Gastroesophageal sphincter (tissue), 3 donors: ENCODE results near the gene KRCC1.

Experiments
- EP300 ChIP-seq: sonication (generic); formaldehyde crosslinking; IDR thresholded peaks from one replicate; pipeline ENCODE4 v1.6.1; 2017; ENCODE audit warnings: antibody characterized with exemption, mild to moderate bottlenecking
- POLR2A ChIP-seq, 2 donors: fragments of 450-650 bp; IDR thresholded peaks; one replicate each; pipeline ENCODE4 v1.6.1; 2017; ENCODE audit warnings: antibody characterized with exemption in 2 of 2, mild to moderate bottlenecking in 2 of 2, moderate library complexity in 1 of 2
- POLR2AphosphoS5 ChIP-seq: sonication (generic); formaldehyde crosslinking; IDR thresholded peaks from one replicate; pipeline ENCODE4 v1.6.1; 2017; ENCODE audit warnings: antibody characterized with exemption
- TF ChIP-seq, protein P1 (sequence below), 4 experiments: fragments of 200-600 bp in 2 of 4; fragments of 450-650 bp in 2 of 4; sonication (generic) in 1 of 4; IDR thresholded peaks; one replicate each; pipeline ENCODE4 v1.5.1; 2017 to 2019; ENCODE audit warnings: antibody characterized with exemption in 4 of 4, mild to moderate bottlenecking in 2 of 4, moderate library complexity in 2 of 4

- TF ChIP-seq, protein P1, sequence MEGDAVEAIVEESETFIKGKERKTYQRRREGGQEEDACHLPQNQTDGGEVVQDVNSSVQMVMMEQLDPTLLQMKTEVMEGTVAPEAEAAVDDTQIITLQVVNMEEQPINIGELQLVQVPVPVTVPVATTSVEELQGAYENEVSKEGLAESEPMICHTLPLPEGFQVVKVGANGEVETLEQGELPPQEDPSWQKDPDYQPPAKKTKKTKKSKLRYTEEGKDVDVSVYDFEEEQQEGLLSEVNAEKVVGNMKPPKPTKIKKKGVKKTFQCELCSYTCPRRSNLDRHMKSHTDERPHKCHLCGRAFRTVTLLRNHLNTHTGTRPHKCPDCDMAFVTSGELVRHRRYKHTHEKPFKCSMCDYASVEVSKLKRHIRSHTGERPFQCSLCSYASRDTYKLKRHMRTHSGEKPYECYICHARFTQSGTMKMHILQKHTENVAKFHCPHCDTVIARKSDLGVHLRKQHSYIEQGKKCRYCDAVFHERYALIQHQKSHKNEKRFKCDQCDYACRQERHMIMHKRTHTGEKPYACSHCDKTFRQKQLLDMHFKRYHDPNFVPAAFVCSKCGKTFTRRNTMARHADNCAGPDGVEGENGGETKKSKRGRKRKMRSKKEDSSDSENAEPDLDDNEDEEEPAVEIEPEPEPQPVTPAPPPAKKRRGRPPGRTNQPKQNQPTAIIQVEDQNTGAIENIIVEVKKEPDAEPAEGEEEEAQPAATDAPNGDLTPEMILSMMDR (IDR thresholded peaks at IDR 0.05), result no peak
- TF ChIP-seq POLR2A (IDR thresholded peaks at IDR 0.05) (no peak), POLR2AphosphoS5 (no peak), EP300 (no peak)
Measured at GRCh38 chr2:88066543-88066942, 11.0 kb upstream of the KRCC1 start.
